Left lung (tissue), 10 donors: ENCODE data around the gene G3BP1. TPM values are rescaled to one million over a fixed set of nuclear protein-coding genes. Genes with fewer than 3 reads are reported as not detected.

Experiments
- ATAC-seq: fragments of 200-7000 bp; cut with Tn5 transposase; one replicate; pipeline ENCODE4 v1.9.1; 2020; ENCODE audit warnings: moderate library complexity
- DNase-seq, 4 donors: peaks; one replicate each; pipeline ENCODE4 v3.0.0-alpha.2; 2013 to 2020
- H3K27ac ChIP-seq, 2 donors: fragments of 200-600 bp; sonication (generic) in 1 of 2; one replicate each; pipeline versions ENCODE4 v1.5.0 to v1.8.0; 2020 to 2021
- H3K27me3 ChIP-seq, 2 donors: fragments of 200-600 bp; sonication (generic) in 1 of 2; one replicate each; pipeline versions ENCODE4 v1.5.0 to v1.8.0; 2020 to 2021
- H3K36me3 ChIP-seq, 2 donors: fragments of 200-600 bp; sonication (generic) in 1 of 2; one replicate each; pipeline versions ENCODE4 v1.5.0 to v1.8.0; 2020 to 2021
- H3K4me1 ChIP-seq, 2 donors: fragments of 200-600 bp; one replicate each; pipeline ENCODE4 v1.8.0; 2021
- H3K4me3 ChIP-seq, 2 donors: fragments of 200-600 bp; sonication (generic) in 1 of 2; one replicate each; pipeline versions ENCODE4 v1.5.0 to v1.8.0; 2020 to 2021; ENCODE audit warnings: mild to moderate bottlenecking in 1 of 2
- H3K9me3 ChIP-seq, 2 donors: fragments of 200-600 bp; sonication (generic) in 1 of 2; one replicate each; pipeline versions ENCODE4 v1.5.0 to v1.8.0; 2020 to 2021
- intact Hi-C, 2 donors: fragments of 100-400 bp; cut with DNase I; formaldehyde crosslinking; loops; one replicate each; pipeline versions ENCODE4 v1.11.2 to v1.14.2; 2022
- polyA plus RNA-seq, 6 donors: library from polyadenylated mRNA; unstranded; fragments of 120-200 nt; gene quantifications; one replicate each; pipeline ENCODE4 v1.2.1, GENCODE V29; 2013; ENCODE audit not compliant: insufficient read length in 6 of 6
- total RNA-seq, 2 donors: library from RNA; stranded (reverse); fragmentation: NEBNext Ultra II Directional; extraction: Animal tissue kit (Norgen Biotek cat#: 25700); gene quantifications; one replicate each; pipeline ENCODE4 v1.2.1, GENCODE V29; 2021
- TF ChIP-seq, protein P1 (sequence below), 2 donors: fragments of 200-600 bp; sonication (generic) in 1 of 2; IDR thresholded peaks; one replicate each; pipeline versions ENCODE4 v1.5.0 to v1.8.0; 2021; ENCODE audit warnings: antibody characterized with exemption in 2 of 2
- donor health status: DM: no; HTN: yes; CAD: no.
- donor health status: DM: no; HTN: no; CAD: no.

The G3BP1 gene
- total and polyA plus RNA-seq, 8 donors: 125 to 207 (median 146) TPM

DNA sequence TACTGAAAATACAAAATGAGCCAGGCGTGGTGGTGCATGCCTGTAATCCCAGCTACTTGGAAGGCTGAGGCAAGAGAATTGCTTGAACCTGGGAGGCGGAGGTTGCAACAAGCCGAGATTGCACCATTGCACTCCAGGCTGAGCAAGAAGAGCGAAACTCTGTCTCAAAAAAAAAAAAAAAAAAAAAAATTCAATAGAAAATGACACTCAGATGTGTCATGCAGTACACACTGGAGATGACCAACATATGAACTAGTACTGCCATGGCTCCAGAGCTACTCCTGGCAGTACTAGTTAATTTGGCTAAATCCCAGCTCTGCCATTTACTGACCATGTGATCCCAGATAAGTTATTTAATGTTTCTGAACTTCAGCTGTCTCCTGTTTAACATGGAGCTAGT lies 20.7 kb upstream of the G3BP1 start:
- H3K4me3 ChIP-seq: no peak overlapping the region
- peaks cover 0 to 52% of the 10 kb centered on the region in 2 donors for H3K4me1 ChIP-seq
- no peaks in the 10 kb centered on the region for H3K27me3 ChIP-seq
- no peaks in the 10 kb centered on the region for H3K9me3 ChIP-seq
- ATAC-seq: no peak
- no peak overlapping the region for H3K27ac ChIP-seq
- TF ChIP-seq, protein P1, sequence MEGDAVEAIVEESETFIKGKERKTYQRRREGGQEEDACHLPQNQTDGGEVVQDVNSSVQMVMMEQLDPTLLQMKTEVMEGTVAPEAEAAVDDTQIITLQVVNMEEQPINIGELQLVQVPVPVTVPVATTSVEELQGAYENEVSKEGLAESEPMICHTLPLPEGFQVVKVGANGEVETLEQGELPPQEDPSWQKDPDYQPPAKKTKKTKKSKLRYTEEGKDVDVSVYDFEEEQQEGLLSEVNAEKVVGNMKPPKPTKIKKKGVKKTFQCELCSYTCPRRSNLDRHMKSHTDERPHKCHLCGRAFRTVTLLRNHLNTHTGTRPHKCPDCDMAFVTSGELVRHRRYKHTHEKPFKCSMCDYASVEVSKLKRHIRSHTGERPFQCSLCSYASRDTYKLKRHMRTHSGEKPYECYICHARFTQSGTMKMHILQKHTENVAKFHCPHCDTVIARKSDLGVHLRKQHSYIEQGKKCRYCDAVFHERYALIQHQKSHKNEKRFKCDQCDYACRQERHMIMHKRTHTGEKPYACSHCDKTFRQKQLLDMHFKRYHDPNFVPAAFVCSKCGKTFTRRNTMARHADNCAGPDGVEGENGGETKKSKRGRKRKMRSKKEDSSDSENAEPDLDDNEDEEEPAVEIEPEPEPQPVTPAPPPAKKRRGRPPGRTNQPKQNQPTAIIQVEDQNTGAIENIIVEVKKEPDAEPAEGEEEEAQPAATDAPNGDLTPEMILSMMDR (IDR thresholded peaks at IDR 0.05): no peak
- peaks cover 0 to 2% of the 10 kb centered on the region in 2 donors for H3K36me3 ChIP-seq
- DNase-seq: no peak
- intact Hi-C loops: no loop called here

DNA sequence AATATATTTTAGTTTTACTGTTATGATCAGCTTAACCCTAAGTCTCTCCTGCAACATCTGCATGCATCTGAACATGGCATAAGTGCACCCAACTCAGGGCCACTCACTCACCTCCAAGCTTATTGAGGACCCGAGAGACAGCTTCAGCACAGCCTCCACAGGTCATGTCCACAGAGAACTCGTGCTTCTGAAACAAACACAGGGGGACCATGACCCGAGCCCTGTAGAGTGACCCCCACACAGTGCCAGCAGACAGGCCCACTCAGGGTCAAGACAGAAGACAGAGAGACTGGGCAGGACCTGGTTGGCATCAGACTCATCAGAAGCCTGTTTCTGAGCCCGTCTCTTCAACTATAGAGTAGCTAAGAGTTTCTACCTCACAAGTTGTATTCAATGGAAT lies 20.2 kb upstream of the G3BP1 start:
- Histone ChIP-seq H3K4me1 (peaks cover 0 to 52% of the 10 kb centered on the region in 2 donors), H3K36me3 (no peaks in the 10 kb centered on the region), H3K27me3 (no peaks in the 10 kb centered on the region), H3K27ac (no peak overlapping the region), H3K9me3 (no peaks in the 10 kb centered on the region), H3K4me3 (no peak overlapping the region)
- TF ChIP-seq, protein P1 (IDR thresholded peaks at IDR 0.05): no peak
- DNase-seq: no peak
- ATAC-seq: no peak
- intact Hi-C loops: no loop called here

DNA sequence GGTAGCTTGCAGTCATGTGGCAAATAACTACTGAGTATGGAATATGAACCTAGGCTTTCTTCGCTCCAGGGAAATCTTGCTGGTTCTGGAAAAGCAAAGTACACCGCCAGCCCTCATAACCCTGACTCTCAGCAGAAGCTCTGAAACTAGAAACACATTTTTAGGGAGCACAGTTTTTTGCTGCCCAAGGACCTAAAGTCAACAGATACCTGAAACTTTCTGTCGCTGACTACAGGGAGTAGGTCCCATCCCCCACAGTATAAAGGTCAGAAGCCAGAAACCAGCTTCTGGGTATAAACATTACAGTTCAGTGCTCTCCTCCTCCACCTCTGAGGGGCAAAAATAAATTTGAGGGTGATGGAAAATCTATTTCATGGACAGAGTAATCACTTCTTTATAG lies 16.4 kb upstream of the G3BP1 start:
- intact Hi-C loops: no loop called here
- Histone ChIP-seq H3K4me3 (no peak overlapping the region), H3K9me3 (no peaks in the 10 kb centered on the region), H3K36me3 (no peaks in the 10 kb centered on the region), H3K27ac (no peak overlapping the region), H3K4me1 (peaks cover 14 to 64% of the 10 kb centered on the region in 2 donors), H3K27me3 (no peaks in the 10 kb centered on the region)
- TF ChIP-seq, protein P1 (IDR thresholded peaks at IDR 0.05): no peak
- ATAC-seq (no peak), DNase-seq (no peak)

DNA sequence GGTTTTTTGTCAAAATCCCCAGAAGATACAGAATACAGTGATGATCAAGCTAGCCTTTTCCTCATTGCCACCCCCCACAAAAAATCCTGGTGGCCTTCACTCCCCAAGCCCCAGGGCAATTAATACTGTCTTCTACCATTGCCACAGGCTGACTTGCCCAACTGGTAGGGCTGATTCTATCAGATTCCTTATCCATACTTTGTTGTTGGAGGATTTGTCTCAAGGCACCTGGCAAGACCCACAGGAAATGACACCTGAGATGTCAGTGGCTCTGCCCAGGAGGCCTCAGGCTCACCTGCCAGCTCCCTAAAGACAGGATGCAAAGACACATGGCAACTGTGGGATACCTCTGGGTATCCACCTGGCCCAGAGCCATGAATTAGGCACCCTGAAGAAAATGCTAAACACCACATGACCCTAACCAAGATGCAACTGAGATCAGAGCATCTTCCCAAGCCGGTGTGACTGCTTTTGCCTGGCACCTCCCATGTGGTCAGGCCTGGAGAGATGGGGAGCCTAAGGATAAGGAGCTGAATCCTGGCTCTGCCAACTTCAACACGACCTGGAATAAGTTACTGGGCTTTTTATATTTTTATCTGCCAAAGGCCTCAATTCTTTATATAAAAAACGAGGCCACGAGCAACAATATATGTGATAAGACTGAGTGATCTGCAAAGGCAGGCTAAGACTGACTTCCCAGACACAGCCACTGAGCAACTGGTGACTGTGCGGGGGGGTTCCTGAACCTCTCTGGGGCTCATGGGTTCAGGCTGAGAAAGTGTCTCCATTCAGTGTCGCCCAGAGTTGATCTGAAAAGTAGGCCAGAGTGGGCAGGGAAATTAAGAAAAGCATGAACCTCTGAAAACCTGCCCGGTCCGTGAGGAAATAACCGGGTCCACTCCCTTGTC lies 14.3 kb upstream of the G3BP1 start:
- TF ChIP-seq, protein P1 (IDR thresholded peaks at IDR 0.05): no peak
- intact Hi-C loops: no loop called here
- Histone ChIP-seq H3K27ac (peak overlapping the region; percentile 85 to 86), H3K36me3 (no peaks in the 10 kb centered on the region), H3K27me3 (no peaks in the 10 kb centered on the region), H3K4me3 (peak overlapping the region; percentile 66 to 73), H3K9me3 (no peaks in the 10 kb centered on the region), H3K4me1 (peaks cover 14 to 43% of the 10 kb centered on the region in 2 donors)
- DNase-seq (no peak), ATAC-seq (peak; percentile 25)

DNA sequence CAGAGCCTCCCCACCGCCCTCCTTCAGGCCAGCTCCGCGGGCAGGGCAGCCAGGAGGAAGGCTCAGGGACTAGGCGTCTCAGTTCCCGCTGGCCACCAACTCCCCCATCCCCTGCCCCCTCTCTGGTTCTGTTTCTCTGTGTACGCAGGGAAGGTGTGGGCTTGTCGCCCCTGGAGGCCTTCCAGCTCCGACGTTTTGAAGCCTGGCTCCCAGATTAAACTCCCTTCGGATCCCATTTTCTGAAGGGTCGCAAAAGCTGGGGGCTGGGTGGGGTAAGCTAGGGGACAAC lies 13.7 kb upstream of the G3BP1 start:
- DNase-seq (peak in 3 of 4 donors; percentile 28 to 83 (median 50)), ATAC-seq (peak; percentile 62)
- Histone ChIP-seq H3K27me3 (no peaks in the 10 kb centered on the region), H3K4me3 (peak overlapping the region; percentile 66 to 73), H3K4me1 (peaks cover 14 to 37% of the 10 kb centered on the region in 2 donors), H3K9me3 (no peaks in the 10 kb centered on the region), H3K36me3 (no peaks in the 10 kb centered on the region), H3K27ac (peak overlapping the region; percentile 85 to 86)
- TF ChIP-seq, protein P1 (IDR thresholded peaks at IDR 0.05): no peak
- intact Hi-C loops: no loop called here
